Neutrophil (primary cell): ENCODE measurements around the gene MPP2.
A peak's percentile ranks its signal among the peaks of the same experiment; 100 is the strongest.
"Not testable (repeated sequence)": the region's sequence is repeated elsewhere in the genome, so short reads cannot be mapped to it uniquely, and the experiment has no call there.

ENCODE experiments used
- H3K27ac ChIP-seq: fragments of 200-600 bp; sonication (generic); 2 replicates; pipeline ENCODE4 v1.5.1; 2016; ENCODE audit warnings: mild to moderate bottlenecking, moderate library complexity
- H3K27me3 ChIP-seq: fragments of 200-600 bp; sonication (generic); 2 replicates; pipeline ENCODE4 v1.6.0; 2016; ENCODE audit warnings: mild to moderate bottlenecking
- H3K36me3 ChIP-seq: fragments of 200-600 bp; sonication (generic); 2 replicates; pipeline ENCODE4 v1.5.1; 2017
- H3K4me1 ChIP-seq, 2 experiments: fragments of 200-600 bp in 1 of 2; sonication (generic) in 1 of 2; 1 replicate in 1 of 2; 2 replicates in 1 of 2; pipeline versions ENCODE4 v1.5.1 to v1.6.1; 2013 to 2016; ENCODE audit warnings: low read depth in 1 of 2, low read length in 1 of 2, mild to moderate bottlenecking in 1 of 2, moderate library complexity in 1 of 2; ENCODE audit not compliant: control insufficient read depth in 1 of 2, insufficient read depth in 1 of 2
- H3K4me3 ChIP-seq, 2 experiments: fragments of 200-600 bp in 1 of 2; sonication (generic) in 1 of 2; 1 replicate in 1 of 2; 2 replicates in 1 of 2; pipeline ENCODE4 v1.5.1; 2013 to 2016; ENCODE audit warnings: low read depth in 1 of 2, low read length in 1 of 2, mild to moderate bottlenecking in 1 of 2, moderate library complexity in 1 of 2
- H3K9me3 ChIP-seq: fragments of 200-600 bp; sonication (generic); 2 replicates; pipeline ENCODE4 v1.5.1; 2016
- CTCF ChIP-seq: fragments of 200-600 bp; sonication (generic); IDR thresholded peaks from 2 replicates; pipeline ENCODE4 v1.5.1; 2016; ENCODE audit warnings: antibody characterized with exemption

MPP2 gene

GRCh38 chr17:43900183-43900857 lies 7.0 kb downstream of the MPP2 start:
- Histone ChIP-seq H3K4me1 (peaks cover 7 to 12% of the 10 kb centered on the region in 2 experiments), H3K36me3 (no peaks in the 10 kb centered on the region), H3K27me3 (peaks cover 85% of the 10 kb centered on the region), H3K4me3 (peak overlapping the region; percentile 25 to 29), H3K27ac (no peak overlapping the region), H3K9me3 (no peaks in the 10 kb centered on the region)
- TF ChIP-seq CTCF: no peak

- Histone ChIP-seq H3K9me3 (no peaks in the 10 kb centered on the region), H3K36me3 (no peaks in the 10 kb centered on the region), H3K27me3 (peaks cover 66% of the 10 kb centered on the region), H3K27ac (no peak overlapping the region), H3K4me3 (no peak overlapping the region), H3K4me1 (peaks cover 7 to 12% of the 10 kb centered on the region in 2 experiments)
- no peak for TF ChIP-seq CTCF
These were observed 8.9 kb downstream of the MPP2 start for GRCh38 chr17:43898446-43898845.

- no peak overlapping the region for H3K4me3 ChIP-seq
- H3K27ac ChIP-seq: no peak overlapping the region
- no peaks in the 10 kb centered on the region for H3K36me3 ChIP-seq
- H3K27me3 ChIP-seq: peaks cover 68% of the 10 kb centered on the region
- no peak for TF ChIP-seq CTCF
- H3K4me1 ChIP-seq: peaks cover 7 to 12% of the 10 kb centered on the region in 2 experiments
- H3K9me3 ChIP-seq: no peaks in the 10 kb centered on the region
These were observed 9.5 kb downstream of the MPP2 start for GRCh38 chr17:43897831-43898230.

- peaks cover 35% of the 10 kb centered on the region for H3K27me3 ChIP-seq
- H3K27ac ChIP-seq, H3K9me3 ChIP-seq, H3K4me3 ChIP-seq, H3K4me1 ChIP-seq, H3K36me3 ChIP-seq: not testable (repeated sequence)
These were observed 12.8 kb downstream of the MPP2 start for GRCh38 chr17:43894494-43894893.

GRCh38 chr17:43892647-43892952 lies 14.7 kb downstream of the MPP2 start:
- H3K9me3 ChIP-seq: no peaks in the 10 kb centered on the region
- no peak for TF ChIP-seq CTCF

GRCh38 chr17:43891851-43892646 lies 15.3 kb downstream of the MPP2 start:
- Histone ChIP-seq H3K27ac (no peak overlapping the region), H3K27me3 (peaks cover 28% of the 10 kb centered on the region), H3K4me1 (no peaks in the 10 kb centered on the region), H3K4me3 (no peak overlapping the region), H3K36me3 (no peaks in the 10 kb centered on the region), H3K9me3 (no peaks in the 10 kb centered on the region)
- no peak for TF ChIP-seq CTCF

More at GRCh38 chr17:43892647-43892952, 14.7 kb downstream of the MPP2 start:
- no peaks in the 10 kb centered on the region for H3K36me3 ChIP-seq
- no peaks in the 10 kb centered on the region for H3K4me1 ChIP-seq
- peaks cover 30% of the 10 kb centered on the region for H3K27me3 ChIP-seq
- H3K4me3 ChIP-seq: no peak overlapping the region
- no peak overlapping the region for H3K27ac ChIP-seq
